ENCODE data around the gene IGSF9B.

IGSF9B gene

DNA sequence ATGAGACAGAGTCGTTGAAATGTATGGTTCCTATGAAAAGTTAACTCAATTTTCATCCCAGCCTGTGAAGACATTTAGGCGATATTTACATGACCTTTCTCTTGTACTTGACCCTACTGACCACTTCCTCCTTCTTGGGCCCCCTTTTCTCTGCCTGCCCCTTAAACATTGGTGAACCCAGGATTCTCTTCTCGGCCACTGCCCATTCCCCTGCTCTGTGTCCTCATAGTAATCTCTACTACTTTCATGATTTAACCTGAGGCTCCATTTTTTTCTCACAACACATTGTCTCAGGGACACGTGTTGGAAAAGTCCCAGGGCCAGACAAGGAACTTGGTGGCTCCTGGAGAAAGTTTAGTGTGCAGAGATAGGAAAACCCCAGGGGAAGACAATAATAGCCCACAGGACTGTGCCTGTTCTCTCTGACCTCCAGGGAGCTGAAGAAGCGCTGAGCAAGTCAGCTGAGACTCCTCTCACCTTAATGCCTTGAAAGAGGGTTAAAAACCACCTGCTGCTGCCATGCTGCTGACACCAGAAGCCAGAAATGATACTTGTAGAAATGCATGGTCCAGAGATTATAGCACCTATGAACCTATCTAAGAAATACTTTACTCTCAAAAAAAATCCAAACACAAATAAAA, 69.0 kb downstream of the IGSF9B start:
- no peaks in the 10 kb centered on the region for H3K36me3 ChIP-seq (ENCODE audit: insufficient read depth)
- TF ChIP-seq, protein P1, sequence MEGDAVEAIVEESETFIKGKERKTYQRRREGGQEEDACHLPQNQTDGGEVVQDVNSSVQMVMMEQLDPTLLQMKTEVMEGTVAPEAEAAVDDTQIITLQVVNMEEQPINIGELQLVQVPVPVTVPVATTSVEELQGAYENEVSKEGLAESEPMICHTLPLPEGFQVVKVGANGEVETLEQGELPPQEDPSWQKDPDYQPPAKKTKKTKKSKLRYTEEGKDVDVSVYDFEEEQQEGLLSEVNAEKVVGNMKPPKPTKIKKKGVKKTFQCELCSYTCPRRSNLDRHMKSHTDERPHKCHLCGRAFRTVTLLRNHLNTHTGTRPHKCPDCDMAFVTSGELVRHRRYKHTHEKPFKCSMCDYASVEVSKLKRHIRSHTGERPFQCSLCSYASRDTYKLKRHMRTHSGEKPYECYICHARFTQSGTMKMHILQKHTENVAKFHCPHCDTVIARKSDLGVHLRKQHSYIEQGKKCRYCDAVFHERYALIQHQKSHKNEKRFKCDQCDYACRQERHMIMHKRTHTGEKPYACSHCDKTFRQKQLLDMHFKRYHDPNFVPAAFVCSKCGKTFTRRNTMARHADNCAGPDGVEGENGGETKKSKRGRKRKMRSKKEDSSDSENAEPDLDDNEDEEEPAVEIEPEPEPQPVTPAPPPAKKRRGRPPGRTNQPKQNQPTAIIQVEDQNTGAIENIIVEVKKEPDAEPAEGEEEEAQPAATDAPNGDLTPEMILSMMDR (conservative IDR thresholded peaks at IDR 0.05; ENCODE audit: low read depth, low read length), result no peak
- H3K27ac ChIP-seq, result no peak overlapping the region
- no peak overlapping the region for H3K4me2 ChIP-seq
- H3K27me3 ChIP-seq (ENCODE audit: insufficient read depth, low read depth), result no peaks in the 10 kb centered on the region
- H4K20me1 ChIP-seq (ENCODE audit: insufficient read depth), result no peaks in the 10 kb centered on the region
- H3K9ac ChIP-seq, result no peak overlapping the region
- H3K4me1 ChIP-seq (ENCODE audit: low read depth, poor library complexity, severe bottlenecking), result no peaks in the 10 kb centered on the region
- H3K4me3 ChIP-seq (IDR thresholded peaks at IDR 0.05; ENCODE audit: insufficient read depth, low read depth, low read length), result no peak overlapping the region
- H2AFZ ChIP-seq (ENCODE audit: low read depth), result no peak overlapping the region
- H3K79me2 ChIP-seq (ENCODE audit: insufficient read depth, low read depth), result no peaks in the 10 kb centered on the region

DNA sequence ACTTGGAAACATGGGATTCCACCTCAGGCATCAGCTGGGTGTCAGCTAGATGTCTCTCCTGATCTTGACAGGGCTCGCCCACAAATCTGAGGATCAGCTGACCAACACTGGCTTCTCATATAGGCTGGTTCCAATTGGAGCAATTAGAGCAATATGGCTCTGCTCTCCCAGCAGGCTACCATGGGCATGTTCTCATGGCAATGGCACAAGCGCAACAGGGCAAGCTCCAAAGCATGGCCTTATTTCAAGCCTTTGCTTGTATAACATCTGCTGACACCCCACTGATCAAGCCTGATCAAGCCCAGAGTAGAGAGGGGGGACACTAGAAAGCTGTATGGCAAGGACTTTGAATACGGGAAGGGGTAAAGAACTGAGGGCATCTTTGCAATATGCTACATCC, 70.7 kb downstream of the IGSF9B start:
- H3K27ac ChIP-seq, result no peak overlapping the region

DNA sequence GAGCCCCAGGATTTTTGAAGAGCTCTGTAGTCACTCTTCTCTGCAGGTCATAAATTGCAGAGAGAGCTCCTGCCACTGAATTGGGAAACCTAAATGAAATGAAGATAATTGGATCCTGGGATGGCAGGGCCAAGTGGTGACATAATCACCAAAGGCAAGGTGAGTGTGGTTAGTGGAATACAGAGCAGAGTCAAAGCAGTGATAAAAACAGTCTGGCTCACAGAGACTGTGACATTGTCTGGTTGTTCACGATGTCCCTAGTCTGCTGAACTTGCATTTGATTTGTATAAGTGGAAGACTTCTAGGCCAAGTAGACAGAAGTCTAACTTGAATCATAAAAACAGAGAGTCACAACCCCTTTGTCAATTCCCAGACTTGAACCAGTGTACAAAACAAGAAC, 84.6 kb downstream of the IGSF9B start:
- TF ChIP-seq, protein P1 (conservative IDR thresholded peaks at IDR 0.05; ENCODE audit: low read depth, low read length), result no peak
- no peak overlapping the region for H2AFZ ChIP-seq (ENCODE audit: low read depth)
- H3K4me2 ChIP-seq, result no peak overlapping the region
- no peak overlapping the region for H3K9ac ChIP-seq
- no peaks in the 10 kb centered on the region for H4K20me1 ChIP-seq (ENCODE audit: insufficient read depth)
- H3K27ac ChIP-seq, result no peak overlapping the region
- H3K36me3 ChIP-seq (ENCODE audit: insufficient read depth), result no peaks in the 10 kb centered on the region
- no peak overlapping the region for H3K4me3 ChIP-seq (IDR thresholded peaks at IDR 0.05; ENCODE audit: insufficient read depth, low read depth, low read length)
- no peaks in the 10 kb centered on the region for H3K27me3 ChIP-seq (ENCODE audit: insufficient read depth, low read depth)
- H3K4me1 ChIP-seq (ENCODE audit: low read depth, poor library complexity, severe bottlenecking), result no peaks in the 10 kb centered on the region
- no peaks in the 10 kb centered on the region for H3K79me2 ChIP-seq (ENCODE audit: insufficient read depth, low read depth)

More for the DNA sequence above, 70.7 kb downstream of the IGSF9B start:
- no peaks in the 10 kb centered on the region for H3K36me3 ChIP-seq (ENCODE audit: insufficient read depth)
- H3K27me3 ChIP-seq (ENCODE audit: insufficient read depth, low read depth), result no peaks in the 10 kb centered on the region
- no peaks in the 10 kb centered on the region for H3K79me2 ChIP-seq (ENCODE audit: insufficient read depth, low read depth)
- no peaks in the 10 kb centered on the region for H4K20me1 ChIP-seq (ENCODE audit: insufficient read depth)
- no peak overlapping the region for H3K4me3 ChIP-seq (IDR thresholded peaks at IDR 0.05; ENCODE audit: insufficient read depth, low read depth, low read length)
- no peak overlapping the region for H2AFZ ChIP-seq (ENCODE audit: low read depth)
- no peak overlapping the region for H3K9ac ChIP-seq
- no peaks in the 10 kb centered on the region for H3K4me1 ChIP-seq (ENCODE audit: low read depth, poor library complexity, severe bottlenecking)
- H3K4me2 ChIP-seq, result no peak overlapping the region
- TF ChIP-seq, protein P1 (conservative IDR thresholded peaks at IDR 0.05; ENCODE audit: low read depth, low read length), result no peak

DNA sequence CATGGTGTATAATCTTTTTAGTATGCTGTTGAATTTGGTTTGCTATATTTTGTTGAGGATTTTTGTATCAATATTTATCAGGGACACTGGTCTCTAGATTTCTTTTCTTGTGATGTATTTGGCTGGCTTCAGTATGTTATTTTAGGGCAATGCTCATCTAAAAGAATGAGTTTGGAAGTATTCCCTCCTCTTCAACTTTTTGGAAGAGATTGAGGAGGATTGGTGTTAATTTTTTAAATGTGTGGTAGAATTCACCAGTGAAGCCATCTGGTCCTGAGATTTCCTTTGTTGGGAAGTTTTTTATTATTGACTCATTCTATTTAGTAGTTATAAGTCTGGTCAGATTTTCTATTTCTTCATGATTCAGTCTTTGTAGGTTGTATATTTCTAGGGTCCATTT, 89.3 kb downstream of the IGSF9B start:
- TF ChIP-seq, protein P1 (conservative IDR thresholded peaks at IDR 0.05; ENCODE audit: low read depth, low read length), result no peak
- Histone ChIP-seq H3K79me2 (ENCODE audit: insufficient read depth, low read depth) (no peaks in the 10 kb centered on the region), H3K4me2 (no peak overlapping the region), H3K27ac (no peak overlapping the region), H3K36me3 (ENCODE audit: insufficient read depth) (no peaks in the 10 kb centered on the region), H3K4me3 (IDR thresholded peaks at IDR 0.05; ENCODE audit: insufficient read depth, low read depth, low read length) (no peak overlapping the region), H3K9ac (no peak overlapping the region), H4K20me1 (ENCODE audit: insufficient read depth) (no peaks in the 10 kb centered on the region), H2AFZ (ENCODE audit: low read depth) (no peak overlapping the region), H3K4me1 (ENCODE audit: low read depth, poor library complexity, severe bottlenecking) (no peaks in the 10 kb centered on the region), H3K27me3 (ENCODE audit: insufficient read depth, low read depth) (no peaks in the 10 kb centered on the region)
